SK-N-SH (cell line): ENCODE measurements around the gene CHKB. TPM values are rescaled to one million over a fixed set of nuclear protein-coding genes. Genes with fewer than 3 reads are reported as not detected.

Experiments used
- CTCF ChIA-PET: fragments of 300-600, 350-600 bp; formaldehyde crosslinking; extraction: SDS; loops from one replicate; lab custom pipeline; 2021; lab: Yijun Ruan, JAX
- POLR2A ChIA-PET: fragments of 350-600 bp; sonication (Branson Sonifier 250); formaldehyde crosslinking; extraction: SDS; loops from one replicate; lab custom pipeline; 2020; ENCODE audit warnings: antibody characterized with exemption, inconsistent platforms; lab: Yijun Ruan, JAX
- DNase-seq: peaks from one replicate; pipeline ENCODE4 v3.0.0; 2012
- H2AFZ ChIP-seq: fragments of 200-600 bp; sonication (generic); 2 replicates; pipeline ENCODE4 v1.8.1; 2016; ENCODE audit warnings: antibody characterized with exemption, mild to moderate bottlenecking, low read depth
- H3F3A ChIP-seq: fragments of 200-600 bp; sonication (generic); replicated peaks from 2 replicates; pipeline ENCODE3; 2016; ENCODE audit warnings: antibody characterized with exemption, mild to moderate bottlenecking; ENCODE audit not compliant: insufficient read depth
- H3K27ac ChIP-seq, 2 experiments: fragments of 200-500 bp in 1 of 2; fragments of 200-600 bp in 1 of 2; sonication (Bioruptor generic) in 1 of 2; sonication (generic), shearing (Covaris generic) in 1 of 2; 2 replicates each; pipeline versions ENCODE4 v1.5.1 to v1.6.1; 2014 to 2016; ENCODE audit warnings: low read depth in 2 of 2, inconsistent platforms in 1 of 2, low read length in 1 of 2, mild to moderate bottlenecking in 1 of 2, mixed read lengths in 1 of 2
- H3K27me3 ChIP-seq: fragments of 200-600 bp; sonication (generic), shearing (Covaris generic); 2 replicates; pipeline ENCODE4 v1.6.1; 2016; ENCODE audit warnings: mixed run types; ENCODE audit not compliant: insufficient read depth
- H3K36me3 ChIP-seq, 2 experiments: fragments of 200-500 bp in 1 of 2; fragments of 200-600 bp in 1 of 2; sonication (Bioruptor generic) in 1 of 2; sonication (generic) in 1 of 2; replicated peaks in 1 of 2; 2 replicates each; pipeline versions ENCODE3 to v1.5.1; 2014 to 2016; ENCODE audit warnings: low read length in 1 of 2, mild to moderate bottlenecking in 1 of 2; ENCODE audit not compliant: insufficient read depth in 2 of 2, control insufficient read depth in 1 of 2
- H3K4me1 ChIP-seq, 2 experiments: fragments of 200-500 bp in 1 of 2; fragments of 200-600 bp in 1 of 2; sonication (Bioruptor generic) in 1 of 2; sonication (generic), shearing (Covaris generic) in 1 of 2; 2 replicates each; pipeline versions ENCODE4 v1.5.1 to v1.6.1; 2014 to 2016; ENCODE audit warnings: low read depth in 1 of 2, low read length in 1 of 2, mixed run types in 1 of 2; ENCODE audit not compliant: insufficient read depth in 2 of 2, control insufficient read depth in 1 of 2
- H3K4me2 ChIP-seq: fragments of 200-600 bp; sonication (generic), shearing (Covaris generic); 2 replicates; pipeline ENCODE4 v1.6.1; 2017; ENCODE audit warnings: mixed run types
- H3K4me3 ChIP-seq, 2 experiments: fragments of 200-500 bp in 1 of 2; fragments of 200-600 bp in 1 of 2; sonication (Bioruptor generic) in 1 of 2; sonication (generic), shearing (Covaris generic) in 1 of 2; 2 replicates each; pipeline versions ENCODE4 v1.5.1 to v1.8.1; 2014 to 2016; ENCODE audit warnings: low read depth in 2 of 2, inconsistent platforms in 1 of 2, low read length in 1 of 2, mild to moderate bottlenecking in 1 of 2, mixed read lengths in 1 of 2, moderate library complexity in 1 of 2
- H3K79me2 ChIP-seq: fragments of 200-600 bp; sonication (generic); 2 replicates; pipeline ENCODE4 v1.8.1; 2017; ENCODE audit warnings: mild to moderate bottlenecking; ENCODE audit not compliant: insufficient read depth
- H3K9ac ChIP-seq: fragments of 200-600 bp; sonication (generic); 2 replicates; pipeline ENCODE4 v1.6.1; 2017; ENCODE audit warnings: mixed run types
- H3K9me2 ChIP-seq: fragments of 200-600 bp; sonication (generic); 2 replicates; pipeline ENCODE4 v1.6.1; 2017; ENCODE audit warnings: mixed run types
- H3K9me3 ChIP-seq: fragments of 200-600 bp; sonication (generic); 2 replicates; pipeline ENCODE4 v1.6.1; 2017; ENCODE audit warnings: mixed run types, mild to moderate bottlenecking, moderate library complexity
- H4K20me1 ChIP-seq: fragments of 200-600 bp; sonication (generic); 2 replicates; pipeline ENCODE4 v1.6.1; 2017; ENCODE audit warnings: mild to moderate bottlenecking, mixed run types; ENCODE audit not compliant: insufficient read depth
- CHD2 ChIP-seq: fragments of 150-350 bp; IDR thresholded peaks from 2 replicates; pipeline ENCODE4 v1.6.1; 2018; ENCODE audit warnings: low read length; ENCODE audit not compliant: partially characterized antibody
- FOXJ3 ChIP-seq: sonication (generic); formaldehyde crosslinking; IDR thresholded peaks from 2 replicates; pipeline ENCODE4 v1.5.1; 2020; ENCODE audit warnings: mild to moderate bottlenecking, missing genetic modification reagents
- FOXM1 ChIP-seq: IDR thresholded peaks from 2 replicates; pipeline ENCODE4 v1.4.0; 2012; ENCODE audit warnings: low read depth, mild to moderate bottlenecking
- GABPA ChIP-seq: IDR thresholded peaks from 2 replicates; pipeline ENCODE4 v1.4.0; 2012; ENCODE audit warnings: low read depth, mild to moderate bottlenecking
- JUND ChIP-seq: IDR thresholded peaks from 2 replicates; pipeline ENCODE4 v1.4.0; 2012
- MEF2A ChIP-seq: IDR thresholded peaks from 2 replicates; pipeline ENCODE4 v1.4.0; 2012; ENCODE audit warnings: low read depth, borderline replicate concordance
- MXI1 ChIP-seq: IDR thresholded peaks from 2 replicates; pipeline ENCODE4 v1.6.1; 2012; ENCODE audit warnings: mild to moderate bottlenecking, low read depth, low read length, improper control_type of control experiment
- RAD21 ChIP-seq: IDR thresholded peaks from 2 replicates; pipeline ENCODE4 v1.6.1; 2012; ENCODE audit warnings: mild to moderate bottlenecking, low read length
- RCOR1 ChIP-seq: fragments of 150-350 bp; IDR thresholded peaks from 2 replicates; pipeline ENCODE4 v1.6.1; 2017; ENCODE audit warnings: antibody characterized with exemption, low read length
- RFX5 ChIP-seq: IDR thresholded peaks from 2 replicates; pipeline ENCODE4 v1.6.1; 2012; ENCODE audit warnings: mild to moderate bottlenecking, improper control_type of control experiment, low read length
- TCF12 ChIP-seq: IDR thresholded peaks from 2 replicates; pipeline ENCODE4 v1.4.0; 2012
- YY1 ChIP-seq: IDR thresholded peaks from 2 replicates; pipeline ENCODE4 v1.4.0; 2012; ENCODE audit warnings: low read depth, mild to moderate bottlenecking
- ZBTB33 ChIP-seq: IDR thresholded peaks from 2 replicates; pipeline ENCODE4 v1.4.0; 2012; ENCODE audit warnings: low read depth, borderline replicate concordance
- WGBS: methylation state at CpG from one replicate; pipeline ENCODE4 v1.1.6; 2017; ENCODE audit warnings: low lambda C conversion rate; 5-methylcytosine and 5-hydroxymethylcytosine counted together
- polyA plus RNA-seq, 3 experiments: library from polyadenylated mRNA; depleted of rRNA; stranded (reverse); fragments of >200 nt; gene quantifications; 2 replicates each; pipeline ENCODE4 v1.2.3, GENCODE V29; 2012
- TF ChIP-seq, protein P1 (sequence below): IDR thresholded peaks from 2 replicates; pipeline ENCODE4; 2012

CHKB gene
- polyA plus RNA-seq, 1 of the 3 experiments (the other 2 are of a cell fraction), result 39.6 TPM

DNA sequence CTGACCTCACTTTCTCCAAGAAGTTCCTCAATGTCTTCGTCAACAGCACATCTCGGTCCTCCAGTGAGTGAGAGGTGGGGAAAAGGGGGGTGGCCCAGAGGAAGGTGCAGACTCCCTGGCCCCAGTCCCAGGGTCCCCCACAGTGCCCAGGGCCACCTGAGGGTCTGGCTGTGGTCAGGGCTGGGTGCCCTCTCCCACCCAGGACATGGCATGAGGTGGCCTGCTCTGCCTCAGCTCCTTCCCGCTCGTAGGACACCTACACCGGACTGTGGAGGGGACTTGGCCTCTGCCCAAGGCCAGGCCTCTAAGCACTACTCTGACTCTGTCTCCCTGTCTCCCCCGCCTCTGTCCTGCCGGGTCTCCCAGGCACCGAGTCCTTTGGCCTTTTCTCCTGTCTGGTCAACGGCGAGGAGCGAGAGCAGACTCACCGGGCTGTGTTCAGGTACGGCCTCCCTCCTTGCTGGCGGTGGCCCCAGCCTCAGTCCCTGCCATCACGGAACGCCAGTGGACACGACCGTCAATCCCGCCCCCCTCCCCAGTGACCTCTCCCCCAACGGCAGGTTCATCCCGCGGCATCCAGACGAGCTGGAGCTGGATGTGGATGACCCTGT is 22.5 kb upstream of the CHKB start:
- H3K9me2 ChIP-seq, result no peaks in the 10 kb centered on the region
- H3K4me2 ChIP-seq, result no peak overlapping the region
- no peaks in the 10 kb centered on the region for H3K36me3 ChIP-seq
- no peaks in the 10 kb centered on the region for H3K27me3 ChIP-seq
- H4K20me1 ChIP-seq, result no peaks in the 10 kb centered on the region
- DNase-seq, result no peak
- H3F3A ChIP-seq, result no peaks in the 10 kb centered on the region
- H3K4me3 ChIP-seq, result no peak overlapping the region
- no peak overlapping the region for H3K9ac ChIP-seq
- TF ChIP-seq GABPA (no peak), FOXJ3 (CRISPR knock-in tag) (no peak), RAD21 (no peak)
- H3K27ac ChIP-seq, result no peak overlapping the region
- no peaks in the 10 kb centered on the region for H3K79me2 ChIP-seq
- H2AFZ ChIP-seq, result no peak overlapping the region
- ChIA-PET POLR2A (no interaction called here), CTCF (interaction anchor here (1.1 kb wide), 1 partner anchor 42 kb away, joined by 4 read pairs; the partner anchor contains the start of gene SYCE3)
- 90% methylated on average over 14 of the region's 23 CpGs for WGBS
- H3K9me3 ChIP-seq, result no peaks in the 10 kb centered on the region
- H3K4me1 ChIP-seq, result peaks cover 0 to 7% of the 10 kb centered on the region in 2 experiments; a peak in 1 of 4 replicates

DNA sequence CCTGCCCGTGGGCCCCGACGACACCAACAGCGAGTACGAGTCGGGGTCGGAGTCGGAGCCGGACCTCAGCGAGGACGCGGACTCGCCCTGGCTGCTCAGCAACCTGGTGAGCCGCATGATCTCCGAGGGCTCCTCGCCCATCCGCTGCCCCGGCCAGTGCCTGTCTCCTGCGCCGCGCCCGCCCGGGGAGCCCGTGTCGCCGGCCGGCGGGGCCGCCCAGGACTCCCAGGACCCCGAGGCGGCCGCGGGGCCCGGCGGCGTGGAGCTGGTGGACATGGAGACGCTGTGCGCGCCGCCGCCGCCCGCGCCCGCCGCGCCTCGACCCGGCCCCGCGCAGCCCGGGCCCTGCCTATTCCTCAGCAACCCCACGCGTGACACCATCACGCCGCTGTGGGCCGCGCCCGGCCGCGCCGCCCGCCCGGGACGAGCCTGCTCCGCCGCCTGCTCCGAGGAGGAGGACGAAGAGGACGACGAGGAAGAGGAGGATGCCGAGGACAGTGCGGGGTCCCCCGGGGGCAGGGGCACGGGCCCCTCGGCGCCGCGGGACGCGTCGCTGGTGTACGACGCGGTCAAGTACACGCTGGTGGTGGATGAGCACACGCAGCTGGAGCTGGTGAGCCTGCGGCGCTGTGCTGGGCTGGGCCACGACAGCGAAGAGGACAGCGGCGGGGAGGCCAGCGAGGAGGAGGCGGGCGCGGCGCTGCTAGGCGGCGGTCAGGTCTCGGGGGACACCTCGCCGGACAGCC is 21.8 kb upstream of the CHKB start:
- DNase-seq, result no peak
- Histone ChIP-seq H3K4me3 (no peak overlapping the region), H3K9me2 (no peaks in the 10 kb centered on the region)
- no peak for TF ChIP-seq GABPA
- no peak for TF ChIP-seq RFX5
- TF ChIP-seq YY1, result no peak
- no peak for TF ChIP-seq FOXM1
- TF ChIP-seq ZBTB33, result no peak
- TF ChIP-seq MEF2A, result no peak
- no peak for TF ChIP-seq TCF12
- no peak for TF ChIP-seq CHD2
- TF ChIP-seq, protein P1, sequence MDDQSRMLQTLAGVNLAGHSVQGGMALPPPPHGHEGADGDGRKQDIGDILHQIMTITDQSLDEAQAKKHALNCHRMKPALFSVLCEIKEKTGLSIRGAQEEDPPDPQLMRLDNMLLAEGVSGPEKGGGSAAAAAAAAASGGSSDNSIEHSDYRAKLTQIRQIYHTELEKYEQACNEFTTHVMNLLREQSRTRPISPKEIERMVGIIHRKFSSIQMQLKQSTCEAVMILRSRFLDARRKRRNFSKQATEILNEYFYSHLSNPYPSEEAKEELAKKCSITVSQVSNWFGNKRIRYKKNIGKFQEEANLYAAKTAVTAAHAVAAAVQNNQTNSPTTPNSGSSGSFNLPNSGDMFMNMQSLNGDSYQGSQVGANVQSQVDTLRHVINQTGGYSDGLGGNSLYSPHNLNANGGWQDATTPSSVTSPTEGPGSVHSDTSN, result no peak
- no peak for TF ChIP-seq MXI1
- TF ChIP-seq JUND, result no peak
- no peak for TF ChIP-seq RCOR1
- TF ChIP-seq, all 33 proteins: peak for 0
- ChIA-PET POLR2A (interaction anchor here (0.7 kb wide), 1 partner anchor 8 kb away, joined by 3 read pairs; no protein-coding TSS in a partner anchor), CTCF (interaction anchor here (1.1 kb wide), 1 partner anchor 41 kb away, joined by 4 read pairs; the partner anchor contains the start of gene SYCE3)
- H3K27me3 ChIP-seq, result no peaks in the 10 kb centered on the region
- H3K9me3 ChIP-seq, result no peaks in the 10 kb centered on the region
- no peak overlapping the region for H3K9ac ChIP-seq
- no peaks in the 10 kb centered on the region for H4K20me1 ChIP-seq
- no peak overlapping the region for H2AFZ ChIP-seq
- WGBS, result 93% methylated on average over 64 of the region's 103 CpGs
- H3K4me2 ChIP-seq, result no peak overlapping the region
- H3K27ac ChIP-seq, result no peak overlapping the region
- no peaks in the 10 kb centered on the region for H3K79me2 ChIP-seq
- H3F3A ChIP-seq, result no peaks in the 10 kb centered on the region
- peaks cover 0 to 10% of the 10 kb centered on the region in 2 experiments; a peak in 1 of 4 replicates for H3K4me1 ChIP-seq
- no peaks in the 10 kb centered on the region for H3K36me3 ChIP-seq
